CD4-positive, alpha-beta T cell treated with Interleukin-6 for 4 hours (primary cell): Measurements from ENCODE around the gene MGRN1.

Experiments
- DNase-seq: peaks from one replicate; pipeline ENCODE4 v3.0.0-alpha.2; 2020; ENCODE audit warnings: mixed read lengths

The MGRN1 gene

GRCh38 chr16:4689864-4690704 is 65.5 kb downstream of the MGRN1 start:
- DNase-seq: no peak

GRCh38 chr16:4690946-4691665 is 66.5 kb downstream of the MGRN1 start:
- no peak for DNase-seq

DNA sequence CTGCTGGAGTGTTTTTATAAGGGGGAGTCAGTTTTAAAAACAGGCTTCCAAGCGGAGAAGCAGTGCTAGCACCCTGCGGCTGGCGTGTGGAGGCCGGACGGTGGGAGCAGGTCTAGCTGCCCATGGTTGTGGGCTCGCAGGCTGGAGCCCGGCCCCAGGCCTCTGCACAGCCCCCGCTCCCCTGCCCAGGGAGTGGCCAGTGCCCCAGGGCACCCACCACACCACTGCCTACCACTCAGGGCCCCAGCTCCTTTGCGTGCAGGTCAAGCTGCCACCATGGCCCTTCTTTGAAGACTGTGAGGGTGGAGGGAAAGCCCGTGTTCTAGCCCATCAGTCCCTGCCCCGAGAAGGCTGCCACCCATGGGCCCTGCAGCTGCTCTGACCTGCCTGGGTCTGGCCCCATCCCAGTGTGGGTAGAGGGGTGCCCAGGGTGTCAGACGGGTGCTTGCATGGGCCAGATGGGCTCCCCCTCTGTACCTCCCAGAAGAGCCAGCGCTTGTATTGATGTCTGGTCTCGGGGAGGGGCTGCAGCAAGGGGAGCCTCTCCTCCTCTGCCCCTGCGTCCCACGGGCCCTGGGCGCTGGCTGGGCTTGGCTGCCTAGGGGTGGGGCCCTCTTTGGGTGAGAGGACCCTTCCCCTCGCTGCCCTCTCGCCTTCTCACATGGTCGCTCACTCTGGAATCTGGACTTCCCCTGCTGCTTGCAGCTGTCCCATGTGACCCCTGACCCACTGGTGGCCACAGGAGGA is 67.2 kb downstream of the MGRN1 start:
- DNase-seq: no peak

- DNase-seq: no peak
These were observed 68.1 kb downstream of the MGRN1 start for GRCh38 chr16:4692460-4693295.

DNA sequence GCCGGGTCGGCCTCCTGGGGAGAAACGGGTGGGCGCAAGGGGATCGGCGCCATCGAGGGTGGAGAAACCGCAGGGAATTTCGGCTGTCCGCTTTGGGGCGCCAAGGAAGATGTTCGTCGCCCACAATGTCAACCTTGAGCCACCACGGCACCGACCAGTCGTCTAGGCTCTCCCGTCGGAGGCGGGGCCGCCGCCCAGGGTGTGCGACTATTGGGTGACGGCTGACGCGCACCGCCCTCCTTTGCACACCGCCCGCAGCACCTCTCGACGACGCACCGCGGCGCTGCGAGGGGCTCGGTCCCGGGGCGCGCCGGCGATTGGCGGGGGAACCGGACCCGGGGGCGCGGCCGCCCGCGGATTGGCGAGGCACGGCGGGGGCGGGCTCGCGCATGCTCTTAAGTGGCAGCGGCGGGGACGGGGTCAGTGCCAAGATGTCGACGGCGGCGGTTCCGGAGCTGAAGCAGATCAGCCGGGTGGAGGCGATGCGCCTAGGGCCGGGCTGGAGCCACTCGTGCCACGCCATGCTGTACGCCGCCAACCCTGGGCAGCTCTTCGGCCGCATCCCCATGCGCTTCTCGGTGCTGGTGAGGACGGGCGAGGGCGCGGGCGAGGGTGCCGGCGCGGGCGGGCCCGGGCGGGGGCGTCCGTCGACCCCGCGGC is 68.8 kb downstream of the MGRN1 start, which contains the start of gene NUDT16L1:
Gene NUDT16L1, plus strand, starts transcription at position 267 of the 660 bp plus-strand sequence. Its CDS starts 165 bp downstream, at position 432.
- peak; percentile 98 for DNase-seq

DNA sequence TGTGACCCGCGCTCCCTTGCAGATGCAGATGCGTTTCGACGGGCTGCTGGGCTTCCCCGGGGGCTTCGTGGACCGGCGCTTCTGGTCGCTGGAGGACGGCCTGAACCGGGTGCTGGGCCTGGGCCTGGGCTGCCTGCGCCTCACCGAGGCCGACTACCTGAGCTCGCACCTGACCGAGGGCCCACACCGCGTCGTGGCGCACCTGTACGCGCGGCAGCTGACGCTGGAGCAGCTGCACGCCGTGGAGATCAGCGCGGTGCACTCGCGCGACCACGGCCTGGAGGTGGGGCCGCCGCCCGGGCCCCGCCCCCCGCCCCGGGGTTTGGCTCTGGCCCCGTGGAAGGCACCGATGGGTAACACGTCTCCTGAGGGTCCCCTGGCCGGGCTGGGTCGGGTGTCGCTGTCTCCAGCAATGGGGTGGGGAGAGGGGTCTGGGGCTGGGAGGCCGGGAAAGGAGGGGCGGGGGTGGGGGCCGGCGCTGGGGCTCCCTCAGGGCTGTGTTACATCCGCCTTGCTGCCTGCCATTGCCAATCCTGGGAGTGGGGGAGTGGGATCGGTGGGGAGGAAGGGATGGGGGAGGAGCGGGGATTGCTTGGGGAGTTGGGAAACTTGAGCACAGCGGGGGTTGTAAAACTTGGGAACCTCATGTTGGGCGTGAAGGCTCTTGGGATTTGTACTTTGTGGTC is 69.5 kb downstream of the MGRN1 start:
- DNase-seq: peak; percentile 68

- DNase-seq: no peak
These were observed 70.2 kb downstream of the MGRN1 start for GRCh38 chr16:4694642-4695451.

- DNase-seq: no peak
These were observed 71.0 kb downstream of the MGRN1 start for GRCh38 chr16:4695473-4696171.

DNA sequence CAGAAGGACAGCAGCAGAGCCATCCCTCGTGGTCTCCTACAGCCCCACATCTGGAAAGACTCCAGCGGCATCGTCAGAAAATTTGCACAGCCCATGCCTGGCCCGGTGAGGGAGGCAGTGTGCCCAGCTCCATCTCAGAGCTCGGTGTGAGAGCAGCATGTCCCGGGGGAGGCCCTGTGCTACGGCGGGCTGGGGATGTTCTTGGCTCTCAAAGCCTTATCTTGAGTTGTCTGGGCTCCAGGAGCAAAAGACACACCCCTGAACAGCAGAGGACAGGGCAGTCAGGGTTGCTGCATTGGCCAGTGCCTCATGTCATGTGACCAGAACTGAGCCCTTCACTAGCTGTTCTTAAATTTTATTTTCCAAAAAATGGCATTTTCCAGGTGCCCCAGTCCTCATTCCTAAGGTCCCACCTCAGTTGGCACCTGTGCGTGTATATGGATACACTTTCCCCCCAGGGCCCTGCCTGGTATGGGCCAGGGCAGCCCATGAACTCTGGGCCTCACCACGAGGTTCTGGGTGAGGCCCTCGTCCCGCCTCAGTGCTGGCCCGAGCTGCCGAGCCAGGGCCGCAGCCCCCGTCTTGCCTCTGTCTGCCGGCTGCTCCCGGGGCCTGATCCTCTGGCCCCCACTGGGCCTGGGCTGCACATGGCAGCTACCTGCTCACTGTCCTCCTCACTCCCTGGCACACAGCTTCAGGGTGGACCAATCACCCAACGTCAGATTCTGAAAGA is 71.7 kb downstream of the MGRN1 start:
- no peak for DNase-seq

DNA sequence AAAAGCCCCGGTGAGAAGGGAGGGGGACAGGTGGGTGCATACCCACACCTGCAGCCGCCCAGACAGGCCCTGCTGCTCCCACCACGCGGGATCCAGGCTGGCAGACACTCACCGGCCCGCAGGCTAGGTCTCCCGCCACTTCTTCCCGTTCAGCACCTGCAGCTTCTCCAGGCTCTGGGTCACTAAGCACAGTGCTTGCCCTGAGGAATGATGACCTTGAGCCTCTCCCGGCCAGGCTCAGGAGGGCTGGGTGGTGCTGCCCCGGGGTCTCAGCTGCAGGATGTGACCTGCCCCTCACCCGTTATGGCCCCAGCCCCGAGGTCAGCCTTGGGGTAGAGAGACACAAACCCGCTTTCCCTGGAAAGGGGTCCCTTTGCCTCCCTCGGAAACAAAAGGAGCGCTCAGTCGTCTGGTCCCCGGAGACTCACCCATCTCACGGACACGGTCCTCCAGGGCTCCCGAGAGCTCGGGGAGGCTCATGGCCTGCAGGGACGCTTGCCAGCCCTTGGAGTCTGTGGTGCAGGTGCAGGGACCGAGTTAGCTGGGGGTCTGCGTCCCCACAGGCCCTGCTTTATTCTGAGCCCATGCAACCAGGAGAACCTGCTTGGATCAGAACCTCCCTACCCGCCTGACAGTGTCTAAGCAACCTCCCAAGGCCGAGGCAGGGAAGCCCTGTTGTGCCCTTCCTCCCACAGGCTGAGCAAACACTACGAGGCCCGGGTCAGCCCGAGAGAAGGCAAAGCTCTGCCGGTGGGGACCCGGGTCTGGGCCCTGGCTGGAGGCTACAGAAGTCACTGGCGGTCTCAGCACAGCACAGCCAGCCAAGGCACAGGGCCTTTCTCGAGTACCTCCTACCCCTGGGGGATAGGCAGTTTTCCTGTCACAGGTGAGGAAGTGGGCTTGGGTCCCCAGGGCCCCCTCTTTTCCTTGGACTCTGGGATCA is 72.5 kb downstream of the MGRN1 start:
- no peak for DNase-seq

GRCh38 chr16:4697848-4698291 is 73.2 kb downstream of the MGRN1 start:
- no peak for DNase-seq

DNA sequence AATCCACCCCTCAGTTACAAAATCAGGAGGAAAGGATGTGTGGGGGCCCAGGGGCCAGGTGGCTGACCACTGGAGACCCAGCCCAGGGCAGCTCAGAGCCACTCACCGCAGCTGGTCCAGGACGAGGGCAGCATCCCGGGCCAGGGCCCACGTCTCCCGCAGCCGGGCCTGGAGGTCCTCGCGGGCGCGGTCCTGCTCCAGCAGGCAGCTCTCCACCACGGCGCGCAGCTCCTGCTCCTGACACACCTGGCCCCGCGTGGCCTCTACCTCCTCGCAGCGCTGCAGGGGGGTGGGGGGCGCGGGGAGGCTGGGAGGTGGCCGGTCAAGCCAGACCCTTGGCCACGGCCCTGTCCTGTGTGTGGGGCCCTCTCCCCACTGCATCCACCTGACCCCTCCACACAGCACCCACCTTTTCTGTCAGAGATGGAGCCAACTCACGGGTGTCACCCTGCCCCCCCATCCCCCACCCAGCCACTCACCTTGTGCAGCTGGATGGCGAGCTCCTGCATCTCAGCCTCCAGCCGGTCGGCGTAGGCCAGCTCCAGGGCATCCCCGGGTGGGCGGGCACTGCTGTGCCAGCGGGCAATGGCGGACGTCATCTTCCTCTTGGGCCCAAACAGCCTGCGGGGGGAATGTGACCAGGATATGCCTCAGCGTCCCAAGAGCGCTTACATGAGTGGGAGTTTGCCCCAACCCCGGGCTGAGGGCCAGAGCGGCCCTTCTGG is 73.9 kb downstream of the MGRN1 start:
- DNase-seq: no peak

- no peak for DNase-seq
These were observed 74.5 kb downstream of the MGRN1 start for GRCh38 chr16:4699046-4699556.

DNA sequence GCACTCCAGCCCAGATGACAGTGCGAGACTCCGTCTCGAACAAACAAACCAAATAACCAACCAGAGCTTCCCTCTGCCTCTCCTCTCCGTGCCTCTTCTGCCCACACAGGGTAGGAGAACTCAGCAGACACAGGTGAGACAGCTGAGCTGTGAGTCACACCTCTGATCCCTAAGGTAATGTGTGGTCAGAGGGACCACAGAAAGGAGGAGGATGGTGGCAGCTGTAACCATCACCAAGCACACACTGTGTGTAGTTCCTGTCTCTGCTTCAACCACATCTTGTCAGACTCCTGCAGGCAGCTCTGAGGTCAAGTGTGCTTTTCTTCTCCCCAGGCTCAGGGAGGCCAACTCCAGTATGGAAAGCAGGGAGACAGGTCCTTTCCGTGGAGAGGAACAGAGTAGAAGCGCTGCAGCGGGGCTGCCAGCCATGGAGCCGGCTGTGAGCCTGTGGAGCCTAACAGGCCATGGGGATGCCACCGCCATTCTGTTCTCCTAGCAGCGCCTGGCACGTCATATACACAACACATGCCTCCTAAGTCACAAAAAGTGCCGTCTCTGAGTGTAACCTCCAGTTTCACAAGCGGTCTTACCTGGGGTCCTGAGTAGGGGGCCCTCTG is 75.9 kb downstream of the MGRN1 start:
- DNase-seq: peak; percentile 46

DNA sequence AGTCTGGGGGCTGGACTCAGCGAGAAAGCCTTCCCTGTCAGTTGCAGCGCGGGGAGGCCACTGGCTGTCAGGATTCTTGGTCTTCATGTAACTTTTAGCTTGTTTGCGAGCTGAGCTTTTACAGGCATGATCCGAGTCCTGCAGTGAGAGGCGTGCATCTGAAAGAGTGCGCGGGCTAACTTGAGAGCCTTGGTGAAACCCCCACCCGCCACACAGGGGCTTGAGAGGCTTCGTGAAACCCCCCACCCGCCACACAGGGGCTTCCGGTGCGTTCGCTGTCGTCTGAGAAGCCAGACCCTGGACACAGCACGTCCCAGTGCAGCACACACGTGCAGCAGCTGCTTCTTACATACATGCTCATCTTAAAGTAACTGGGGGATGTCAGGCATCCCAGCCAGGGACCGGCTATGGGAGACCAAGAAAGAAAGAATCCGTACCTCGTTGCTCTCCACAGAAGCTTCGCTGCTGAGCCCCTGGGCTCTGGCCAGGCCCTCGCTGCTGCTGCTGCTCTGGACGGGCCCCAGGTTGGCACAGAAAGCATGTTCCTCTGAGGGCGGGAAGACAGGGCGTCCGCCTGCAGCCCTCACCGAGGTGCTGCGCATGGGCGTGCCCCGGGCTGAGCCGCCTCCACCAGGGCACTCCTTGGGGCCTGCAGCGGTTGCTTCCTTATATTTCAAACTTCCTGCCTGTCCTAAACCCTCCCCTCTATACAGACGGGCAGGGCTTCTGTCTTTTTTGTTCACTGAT is 76.5 kb downstream of the MGRN1 start:
- no peak for DNase-seq
